Lower leg skin (tissue), 3 donors: ENCODE results near the gene CSMD2.

Experiments used
- CTCF ChIP-seq, 3 donors: fragments of 450-650 bp; IDR thresholded peaks; one replicate each; pipeline ENCODE4 v1.5.1; 2016; ENCODE audit warnings: antibody characterized with exemption in 3 of 3, mild to moderate bottlenecking in 3 of 3, moderate library complexity in 2 of 3
- POLR2A ChIP-seq, 2 donors: fragments of 450-650 bp; IDR thresholded peaks; one replicate each; pipeline ENCODE4 v1.6.1; 2016 to 2017; ENCODE audit warnings: antibody characterized with exemption in 2 of 2, mild to moderate bottlenecking in 1 of 2, moderate library complexity in 1 of 2

- no peak for TF ChIP-seq POLR2A (IDR thresholded peaks at IDR 0.05)
- TF ChIP-seq CTCF (IDR thresholded peaks at IDR 0.05), result no peak
Observed at GRCh38 chr1:33470495-33471012, 694.5 kb downstream of the CSMD2 start.
